IPS DF 6.9 (cell line): ENCODE data around the gene RHOT1.

Experiments used
- DNase-seq: peaks from one replicate; pipeline ENCODE4 v3.0.0-alpha.2; 2013; ENCODE audit warnings: low read depth, low spot score
- H3K27ac ChIP-seq: one replicate; pipeline ENCODE4 v1.5.1; 2013; ENCODE audit warnings: low read length, control low read depth
- H3K27me3 ChIP-seq: 2 replicates; pipeline ENCODE4 v1.6.1; 2013; ENCODE audit warnings: mild to moderate bottlenecking, low read length; ENCODE audit not compliant: control insufficient read depth, insufficient read depth
- H3K36me3 ChIP-seq: 2 replicates; pipeline ENCODE4 v1.6.1; 2013; ENCODE audit warnings: low read length; ENCODE audit not compliant: control insufficient read depth, insufficient read depth
- H3K4me1 ChIP-seq: 2 replicates; pipeline ENCODE4 v1.6.1; 2013; ENCODE audit warnings: low read length; ENCODE audit not compliant: control insufficient read depth, insufficient read depth
- H3K4me3 ChIP-seq: 2 replicates; pipeline ENCODE4 v1.5.1; 2013; ENCODE audit warnings: mild to moderate bottlenecking, low read length
- H3K9me3 ChIP-seq: 2 replicates; pipeline ENCODE4 v1.6.1; 2013; ENCODE audit warnings: low read length, inconsistent platforms; ENCODE audit not compliant: control insufficient read depth, insufficient read depth
- WGBS: extraction: QIAGEN DNeasy Blood & Tissue Kit; methylation state at CpG from one replicate; pipeline ENCODE4 v1.1.7; 2013; ENCODE audit warnings: mixed read lengths, missing lambda C conversion rate; ENCODE audit not compliant: insufficient read length, insufficient coverage; 5-methylcytosine and 5-hydroxymethylcytosine counted together

RHOT1 gene

DNA sequence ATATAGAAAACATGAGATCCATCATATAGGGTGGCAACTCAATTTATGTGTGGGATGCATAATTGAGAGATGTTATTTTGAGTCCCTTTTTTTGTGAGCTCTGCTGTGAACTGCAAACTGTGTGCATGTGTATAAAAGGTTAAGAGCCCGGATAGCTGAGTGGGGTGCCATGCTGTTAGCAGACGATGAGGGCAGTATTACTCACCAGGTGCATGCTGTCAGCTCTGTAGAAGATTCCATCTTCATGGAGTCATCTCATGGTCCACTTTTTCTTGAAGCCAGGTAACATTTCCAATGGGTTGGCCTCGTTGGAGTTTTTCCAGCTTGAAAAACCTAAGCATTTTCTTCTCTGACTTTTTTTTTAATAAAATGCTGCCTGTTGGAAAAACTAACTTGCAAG lies 80.3 kb downstream of the RHOT1 start:
- Histone ChIP-seq H3K27me3 (no peaks in the 10 kb centered on the region), H3K4me1 (peaks cover 4% of the 10 kb centered on the region), H3K36me3 (no peaks in the 10 kb centered on the region), H3K27ac (no peak overlapping the region), H3K9me3 (no peaks in the 10 kb centered on the region), H3K4me3 (no peak overlapping the region)
- WGBS = no CpG with 5 or more reads among the region's 3 CpGs
- no peak for DNase-seq

DNA sequence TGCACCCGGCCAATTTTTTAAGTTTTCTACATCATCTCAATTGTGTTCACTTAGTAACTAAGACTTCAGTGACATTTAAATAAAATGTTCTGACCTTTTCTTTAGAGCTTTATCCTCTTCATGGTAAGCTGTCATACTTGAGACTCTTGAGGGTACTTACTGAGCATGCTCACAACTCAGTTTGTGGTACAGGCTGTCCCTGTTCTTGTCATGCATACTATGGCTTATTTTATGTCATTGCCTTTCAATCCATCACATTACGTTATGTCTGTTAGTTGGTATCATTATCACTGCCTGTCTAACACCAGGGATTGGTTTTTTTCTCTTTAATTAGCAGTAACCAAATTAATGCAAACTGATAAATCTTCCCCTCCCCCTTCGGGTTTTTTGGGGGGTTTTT lies 81.4 kb downstream of the RHOT1 start:
- H3K36me3 ChIP-seq = no peaks in the 10 kb centered on the region
- H3K9me3 ChIP-seq = no peaks in the 10 kb centered on the region
- no peak for DNase-seq
- peaks cover 6% of the 10 kb centered on the region for H3K4me1 ChIP-seq
- no peak overlapping the region for H3K27ac ChIP-seq
- WGBS = no CpG with 5 or more reads among the region's 3 CpGs
- no peaks in the 10 kb centered on the region for H3K27me3 ChIP-seq
- H3K4me3 ChIP-seq = no peak overlapping the region

DNA sequence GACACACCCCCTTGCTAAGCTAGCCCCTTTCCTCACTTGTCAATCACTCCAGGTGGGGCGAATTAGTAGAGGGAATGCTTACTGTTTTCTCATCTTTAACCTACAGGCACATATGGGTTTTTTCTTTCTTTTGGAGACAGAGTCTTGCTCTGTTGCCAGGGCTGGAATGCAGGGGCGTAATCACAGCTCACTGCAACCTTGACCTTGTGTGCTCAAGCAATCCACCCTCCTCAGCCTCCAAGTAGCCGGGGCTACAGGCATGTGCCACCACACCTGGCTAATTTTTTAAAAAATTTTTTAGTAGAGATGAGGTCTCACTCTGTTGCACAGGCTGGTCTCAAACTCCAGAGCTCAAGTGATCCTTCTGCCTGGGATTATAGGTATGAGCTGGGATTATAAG lies 84.6 kb downstream of the RHOT1 start:
- no peak overlapping the region for H3K27ac ChIP-seq
- no peaks in the 10 kb centered on the region for H3K36me3 ChIP-seq
- no peak for DNase-seq
- H3K9me3 ChIP-seq = no peaks in the 10 kb centered on the region
- H3K4me1 ChIP-seq = peaks cover 6% of the 10 kb centered on the region
- WGBS = no CpG with 5 or more reads among the region's 3 CpGs
- no peak overlapping the region for H3K4me3 ChIP-seq
- no peaks in the 10 kb centered on the region for H3K27me3 ChIP-seq

DNA sequence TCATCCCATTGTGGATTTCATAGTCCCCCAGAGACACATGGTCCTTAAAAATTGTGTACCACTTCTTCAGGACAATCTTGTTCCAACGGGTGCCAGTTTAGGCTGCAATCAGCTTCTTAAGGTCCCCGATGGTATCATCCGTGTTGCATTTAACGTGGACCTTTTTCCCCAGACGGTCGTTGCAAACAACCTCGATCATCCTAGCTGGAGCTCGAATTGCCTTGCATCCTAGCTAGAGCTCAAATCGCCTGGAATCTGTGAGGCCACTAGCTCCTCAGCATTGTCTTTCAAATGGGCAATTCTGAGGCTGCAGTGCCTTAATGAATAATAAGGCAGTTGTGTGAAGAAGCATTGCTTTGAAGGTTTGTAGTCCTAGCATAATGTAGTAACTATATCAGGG lies 85.6 kb downstream of the RHOT1 start:
- WGBS = no CpG with 5 or more reads among the region's 9 CpGs

DNA sequence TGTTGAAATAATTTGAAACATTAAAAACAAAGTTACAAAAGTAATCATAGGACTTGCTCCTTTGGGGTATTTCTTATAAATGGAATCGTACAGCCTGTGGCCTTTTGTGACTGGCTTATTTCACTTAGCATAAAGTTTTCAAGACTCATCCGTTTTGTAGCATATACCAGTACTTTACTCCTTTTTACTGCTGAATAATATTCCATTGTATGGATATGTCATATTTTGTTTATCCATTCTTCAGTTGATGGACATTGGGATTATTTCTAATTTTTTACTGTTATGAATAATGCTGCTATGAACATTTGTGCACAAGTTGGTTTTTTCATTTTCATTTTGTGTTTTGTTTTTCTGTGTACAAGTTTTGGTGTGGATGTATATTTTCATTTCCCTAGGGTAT lies 93.3 kb downstream of the RHOT1 start:
- H3K36me3 ChIP-seq = no peaks in the 10 kb centered on the region
- H3K4me1 ChIP-seq = 0 out of 2 replicates have a peak, but pooled peaks cover 1% of the 10 kb centered on the region
- H3K27me3 ChIP-seq = no peaks in the 10 kb centered on the region
- H3K9me3 ChIP-seq = no peaks in the 10 kb centered on the region
- DNase-seq = no peak
- WGBS = no CpG with 5 or more reads among the region's 2 CpGs
- no peak overlapping the region for H3K27ac ChIP-seq
- H3K4me3 ChIP-seq = no peak overlapping the region

More for the DNA sequence above, 85.6 kb downstream of the RHOT1 start:
- Histone ChIP-seq H3K27me3 (no peaks in the 10 kb centered on the region), H3K9me3 (no peaks in the 10 kb centered on the region), H3K4me1 (peaks cover 6% of the 10 kb centered on the region), H3K36me3 (no peaks in the 10 kb centered on the region), H3K27ac (no peak overlapping the region), H3K4me3 (no peak overlapping the region)
- peak; percentile 60 for DNase-seq

DNA sequence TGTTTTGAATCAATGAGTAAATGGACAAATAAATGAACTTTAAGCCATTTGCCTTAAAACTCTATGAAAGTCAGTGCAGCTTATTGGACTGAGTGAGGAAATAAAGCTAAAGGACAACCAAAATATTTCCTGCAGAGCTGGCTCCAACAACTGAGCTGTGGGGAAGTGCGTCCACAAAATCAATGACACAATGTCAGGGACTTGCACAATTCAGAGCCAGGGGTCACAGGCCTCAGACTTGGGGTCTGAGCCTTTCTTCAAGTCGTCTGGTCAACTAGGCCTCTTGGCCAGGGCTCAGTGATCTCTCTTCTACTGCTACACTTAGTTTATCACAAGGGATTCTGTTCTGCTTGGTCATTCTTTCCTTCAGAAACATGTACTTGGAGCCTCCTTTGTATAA lies 97.2 kb downstream of the RHOT1 start:
- H3K4me3 ChIP-seq = no peak overlapping the region
- no peak for DNase-seq
- no CpG with 5 or more reads among the region's 2 CpGs for WGBS
- H3K27ac ChIP-seq = no peak overlapping the region
- H3K4me1 ChIP-seq = no peaks in the 10 kb centered on the region
- H3K36me3 ChIP-seq = no peaks in the 10 kb centered on the region
- H3K27me3 ChIP-seq = no peaks in the 10 kb centered on the region
- H3K9me3 ChIP-seq = no peaks in the 10 kb centered on the region

DNA sequence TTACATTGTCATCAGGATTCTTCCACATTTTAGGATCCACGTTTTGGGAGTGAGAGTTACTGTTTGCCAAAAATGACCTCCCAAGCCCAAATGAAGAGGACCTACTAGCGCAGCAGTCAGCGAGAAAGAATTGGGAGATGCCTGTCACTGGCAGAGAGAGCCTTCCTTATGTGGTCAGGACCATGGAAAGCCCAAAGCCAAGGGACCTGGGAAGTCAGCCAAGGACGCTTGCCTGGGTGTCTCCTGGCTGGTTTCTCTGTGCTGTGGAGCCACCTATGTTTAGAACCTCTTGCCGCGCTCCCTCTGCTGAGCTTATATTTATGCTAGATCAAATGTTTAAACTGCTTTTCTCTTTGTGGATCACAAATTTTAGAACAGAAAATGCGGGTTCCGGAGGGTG lies 98.4 kb downstream of the RHOT1 start:
- Histone ChIP-seq H3K9me3 (no peaks in the 10 kb centered on the region), H3K27me3 (no peaks in the 10 kb centered on the region), H3K4me3 (no peak overlapping the region), H3K36me3 (no peaks in the 10 kb centered on the region), H3K4me1 (no peaks in the 10 kb centered on the region), H3K27ac (no peak overlapping the region)
- WGBS = no CpG with 5 or more reads among the region's 8 CpGs
- DNase-seq = no peak

DNA sequence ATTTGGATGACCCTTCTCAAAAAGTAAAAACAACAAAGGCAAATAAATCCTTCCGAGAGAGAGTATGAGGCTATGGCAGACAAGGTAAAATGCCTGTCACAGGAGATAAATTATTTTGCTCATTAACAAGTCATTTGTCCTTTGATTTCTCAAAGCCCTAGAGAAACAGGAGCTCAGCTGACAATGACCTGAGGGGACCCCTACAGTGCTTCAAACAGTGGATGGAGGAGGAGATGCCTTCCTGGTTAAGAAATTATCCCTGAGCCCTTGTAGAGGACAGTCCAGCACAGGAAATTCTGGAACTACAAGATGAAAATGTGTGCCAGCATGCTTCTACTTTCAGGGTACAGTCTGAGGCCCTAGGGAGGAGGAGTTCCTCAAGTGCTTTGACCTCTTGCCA lies 99.3 kb downstream of the RHOT1 start:
- Histone ChIP-seq H3K27ac (no peak overlapping the region), H3K27me3 (no peaks in the 10 kb centered on the region), H3K9me3 (no peaks in the 10 kb centered on the region), H3K36me3 (no peaks in the 10 kb centered on the region), H3K4me1 (no peaks in the 10 kb centered on the region), H3K4me3 (no peak overlapping the region)
- WGBS = no CpG with 5 or more reads among the region's 1 CpG
- no peak for DNase-seq

DNA sequence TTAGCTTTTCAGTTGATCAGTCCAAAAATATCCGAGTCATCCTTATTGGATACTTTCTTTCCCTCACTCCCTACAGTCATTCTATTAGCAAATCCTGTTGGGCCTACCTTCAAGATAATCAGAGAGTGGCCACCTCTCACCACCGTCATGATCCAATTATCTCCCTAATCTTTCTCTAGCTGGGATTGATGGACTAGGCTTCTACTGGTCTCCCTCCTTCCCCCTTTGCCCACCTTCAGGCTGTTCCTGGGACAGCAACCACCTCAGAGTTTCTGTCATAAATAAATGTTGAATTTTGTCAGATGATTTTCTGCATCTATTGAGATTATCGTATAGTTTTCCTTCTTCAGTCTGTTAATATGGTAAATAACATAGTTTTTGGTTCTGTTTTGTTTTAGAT lies 107.2 kb downstream of the RHOT1 start:
- Histone ChIP-seq H3K27me3 (no peaks in the 10 kb centered on the region), H3K27ac (no peak overlapping the region), H3K9me3 (no peaks in the 10 kb centered on the region), H3K36me3 (no peaks in the 10 kb centered on the region), H3K4me3 (no peak overlapping the region), H3K4me1 (no peaks in the 10 kb centered on the region)
- no peak for DNase-seq
- no CpG with 5 or more reads among the region's 3 CpGs for WGBS

DNA sequence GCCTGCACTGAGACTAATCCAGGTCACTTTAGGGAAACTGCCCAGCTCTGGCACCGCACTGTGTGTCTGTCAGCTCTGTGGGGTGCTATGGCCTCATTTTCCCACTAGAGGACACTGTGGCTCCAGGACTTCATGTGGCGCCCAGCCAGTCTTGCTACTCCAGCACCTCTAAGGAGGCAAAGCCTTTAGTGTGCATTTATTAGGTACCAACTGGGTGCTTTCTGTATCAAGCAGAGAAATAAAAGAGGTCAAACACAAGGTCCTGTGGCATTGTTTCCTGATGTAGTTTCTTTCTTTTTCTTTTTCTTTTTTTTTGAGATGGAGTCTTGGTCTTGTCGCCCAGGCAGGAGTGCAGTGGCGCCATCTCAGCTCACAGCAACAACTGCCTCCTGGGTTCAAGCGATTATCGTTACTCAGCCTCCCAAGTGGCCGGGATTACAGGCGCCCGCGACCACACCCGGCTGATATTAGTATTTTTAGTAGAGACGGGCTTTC lies 110.9 kb downstream of the RHOT1 start:
- Histone ChIP-seq H3K4me1 (no peaks in the 10 kb centered on the region), H3K4me3 (no peak overlapping the region), H3K27ac (no peak overlapping the region), H3K36me3 (no peaks in the 10 kb centered on the region), H3K9me3 (no peaks in the 10 kb centered on the region), H3K27me3 (no peaks in the 10 kb centered on the region)
- WGBS = no CpG with 5 or more reads among the region's 12 CpGs
- no peak for DNase-seq

DNA sequence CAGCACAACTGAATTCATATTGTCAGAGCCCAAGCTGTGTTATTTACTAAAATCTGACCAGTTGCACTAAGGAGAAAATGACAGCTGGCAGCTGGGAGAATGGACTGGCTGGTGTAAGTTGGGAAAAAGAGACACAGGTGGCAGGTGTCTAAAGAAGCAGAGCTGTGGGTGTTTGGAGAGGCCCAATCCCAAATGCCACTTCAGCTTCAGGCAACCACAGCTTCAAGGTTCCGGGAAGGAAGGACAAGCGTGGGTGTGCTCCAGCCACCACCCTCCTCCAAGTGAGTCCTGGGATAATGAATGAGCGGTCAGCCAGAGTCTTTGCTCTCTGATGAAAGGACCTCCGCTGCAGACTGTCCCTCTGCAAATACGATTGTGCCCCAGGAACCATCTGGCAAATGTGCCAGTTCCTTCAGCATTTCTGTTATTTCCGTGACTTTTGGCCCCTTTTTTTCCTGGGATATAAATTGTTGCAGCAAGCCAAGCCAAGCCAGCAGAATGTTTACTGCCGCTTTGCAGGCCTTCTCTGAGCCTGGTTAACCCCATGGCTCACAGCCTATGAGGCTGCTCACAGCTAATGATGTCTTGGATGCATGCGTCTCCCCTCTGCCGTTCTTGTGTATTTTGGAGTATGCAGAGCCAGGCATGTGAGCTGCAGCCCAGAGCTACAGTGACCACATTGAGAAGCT lies 113.9 kb downstream of the RHOT1 start:
- H3K4me3 ChIP-seq = no peak overlapping the region
- WGBS = no CpG with 5 or more reads among the region's 9 CpGs
- H3K9me3 ChIP-seq = no peaks in the 10 kb centered on the region
- H3K27ac ChIP-seq = no peak overlapping the region
- H3K4me1 ChIP-seq = peaks cover 3% of the 10 kb centered on the region; the same call in 1 of the 2 replicates
- no peak for DNase-seq
- H3K36me3 ChIP-seq = no peaks in the 10 kb centered on the region
- H3K27me3 ChIP-seq = no peaks in the 10 kb centered on the region
